DOHH2 (cell line): ENCODE data around the gene LHFPL6.

Source experiments
- H3F3A ChIP-seq: fragments of 200-600 bp; sonication (generic), shearing (Covaris generic); 2 replicates; pipeline ENCODE4 v1.6.0; 2016; ENCODE audit warnings: antibody characterized with exemption, mild to moderate bottlenecking; ENCODE audit not compliant: control insufficient read depth, insufficient read depth
- H3K27ac ChIP-seq: fragments of 200-600 bp; sonication (generic); 2 replicates; pipeline ENCODE4 v1.5.1; 2014; ENCODE audit warnings: low read depth, mild to moderate bottlenecking, low read length, moderate library complexity
- H3K27me3 ChIP-seq: fragments of 200-600 bp; sonication (generic); 2 replicates; pipeline ENCODE4 v1.6.1; 2014; ENCODE audit warnings: mild to moderate bottlenecking, low read length, mixed read lengths; ENCODE audit not compliant: control insufficient read depth
- H3K36me3 ChIP-seq: fragments of 200-600 bp; sonication (generic); 2 replicates; pipeline ENCODE4 v1.6.1; 2014; ENCODE audit warnings: mild to moderate bottlenecking, low read length, moderate library complexity, mixed read lengths; ENCODE audit not compliant: control insufficient read depth
- H3K4me1 ChIP-seq: fragments of 200-600 bp; sonication (generic); 2 replicates; pipeline ENCODE4 v1.6.1; 2014; ENCODE audit warnings: mild to moderate bottlenecking, low read length, mixed read lengths; ENCODE audit not compliant: control insufficient read depth
- H3K4me2 ChIP-seq: fragments of 200-600 bp; sonication (generic); 2 replicates; pipeline ENCODE4 v1.6.0; 2014; ENCODE audit warnings: mild to moderate bottlenecking, low read length, moderate library complexity
- H3K4me3 ChIP-seq: fragments of 200-600 bp; sonication (generic); 2 replicates; pipeline ENCODE4 v1.5.1; 2014; ENCODE audit warnings: mild to moderate bottlenecking, low read length, mixed read lengths
- H3K79me2 ChIP-seq: fragments of 200-600 bp; sonication (generic); 2 replicates; pipeline ENCODE4 v1.6.1; 2014; ENCODE audit warnings: mild to moderate bottlenecking, low read length, mixed read lengths; ENCODE audit not compliant: control insufficient read depth
- H3K9me2 ChIP-seq: fragments of 200-600 bp; sonication (generic); replicated peaks from 2 replicates; pipeline ENCODE4 v1.6.1; 2014; ENCODE audit warnings: mild to moderate bottlenecking, low read length, mixed read lengths; ENCODE audit not compliant: control insufficient read depth
- H3K9me3 ChIP-seq: fragments of 200-600 bp; sonication (generic); 2 replicates; pipeline ENCODE4 v1.6.1; 2014; ENCODE audit warnings: antibody characterized with exemption, low read length, mixed read lengths; ENCODE audit not compliant: control insufficient read depth, insufficient read depth
- H4K20me1 ChIP-seq: fragments of 200-600 bp; sonication (generic); 2 replicates; pipeline ENCODE4 v1.6.0; 2014; ENCODE audit warnings: low read depth, mild to moderate bottlenecking, antibody characterized with exemption, low read length, moderate library complexity; ENCODE audit not compliant: control insufficient read depth, insufficient read depth
- EZH2phosphoT487 ChIP-seq: fragments of 200-600 bp; sonication (generic); IDR thresholded peaks from 2 replicates; pipeline ENCODE4 v1.6.1; 2017; ENCODE audit warnings: borderline replicate concordance, mild to moderate bottlenecking, antibody characterized with exemption, low read length, moderate library complexity, mixed read lengths
- TF ChIP-seq, protein P1 (sequence below): fragments of 200-600 bp; sonication (generic); IDR thresholded peaks from one replicate; pipeline ENCODE4 v1.5.1; 2014; ENCODE audit warnings: antibody characterized with exemption, mild to moderate bottlenecking, low read depth, low read length; ENCODE audit not compliant: poor library complexity, severe bottlenecking

Gene LHFPL6

DNA sequence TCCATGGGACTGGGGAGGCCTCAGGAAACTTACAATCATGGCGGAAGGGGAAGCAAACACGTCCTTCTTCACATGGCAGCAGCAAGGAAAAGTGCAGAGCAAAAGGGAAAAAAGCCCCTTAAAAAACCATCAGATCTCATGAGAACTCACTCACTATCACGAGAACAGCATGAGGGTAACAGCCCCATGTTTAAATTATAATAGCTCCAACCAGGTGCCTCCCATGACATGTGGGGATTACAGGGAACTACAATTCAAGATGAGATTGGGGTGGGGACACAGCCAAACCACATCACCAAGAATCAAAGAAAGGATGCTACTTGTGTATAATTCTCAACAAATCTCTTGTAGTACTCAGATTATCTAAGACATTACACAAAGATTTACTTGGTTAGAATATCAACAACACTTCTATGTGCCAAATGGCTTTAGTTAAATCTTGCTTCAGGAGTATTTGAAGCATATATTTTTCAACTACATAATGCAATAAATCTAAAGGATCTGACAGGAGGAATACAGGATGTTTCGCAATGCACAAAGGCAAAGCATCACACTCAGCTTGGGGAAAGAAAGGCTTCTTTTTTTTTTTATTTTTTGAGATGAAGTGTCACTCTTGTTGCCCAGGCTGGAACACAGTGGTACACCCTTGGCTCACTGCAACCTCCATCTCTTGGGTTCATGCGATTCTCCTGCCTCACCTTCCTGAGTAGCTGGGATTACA is 180.0 kb downstream of the LHFPL6 start:
- H3K9me2 ChIP-seq: no peaks in the 10 kb centered on the region
- peaks cover 5% of the 10 kb centered on the region; the same call in 1 of the 2 replicates for H3K79me2 ChIP-seq
- no peak overlapping the region for H3K4me2 ChIP-seq
- H3K9me3 ChIP-seq: no peaks in the 10 kb centered on the region
- H3K4me3 ChIP-seq: no peak overlapping the region
- no peaks in the 10 kb centered on the region for H3K36me3 ChIP-seq
- no peaks in the 10 kb centered on the region for H4K20me1 ChIP-seq
- H3K27me3 ChIP-seq: no peaks in the 10 kb centered on the region
- H3F3A ChIP-seq: no peaks in the 10 kb centered on the region
- TF ChIP-seq, protein P1, sequence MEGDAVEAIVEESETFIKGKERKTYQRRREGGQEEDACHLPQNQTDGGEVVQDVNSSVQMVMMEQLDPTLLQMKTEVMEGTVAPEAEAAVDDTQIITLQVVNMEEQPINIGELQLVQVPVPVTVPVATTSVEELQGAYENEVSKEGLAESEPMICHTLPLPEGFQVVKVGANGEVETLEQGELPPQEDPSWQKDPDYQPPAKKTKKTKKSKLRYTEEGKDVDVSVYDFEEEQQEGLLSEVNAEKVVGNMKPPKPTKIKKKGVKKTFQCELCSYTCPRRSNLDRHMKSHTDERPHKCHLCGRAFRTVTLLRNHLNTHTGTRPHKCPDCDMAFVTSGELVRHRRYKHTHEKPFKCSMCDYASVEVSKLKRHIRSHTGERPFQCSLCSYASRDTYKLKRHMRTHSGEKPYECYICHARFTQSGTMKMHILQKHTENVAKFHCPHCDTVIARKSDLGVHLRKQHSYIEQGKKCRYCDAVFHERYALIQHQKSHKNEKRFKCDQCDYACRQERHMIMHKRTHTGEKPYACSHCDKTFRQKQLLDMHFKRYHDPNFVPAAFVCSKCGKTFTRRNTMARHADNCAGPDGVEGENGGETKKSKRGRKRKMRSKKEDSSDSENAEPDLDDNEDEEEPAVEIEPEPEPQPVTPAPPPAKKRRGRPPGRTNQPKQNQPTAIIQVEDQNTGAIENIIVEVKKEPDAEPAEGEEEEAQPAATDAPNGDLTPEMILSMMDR: no peak
- TF ChIP-seq EZH2phosphoT487: no peak
- no peak overlapping the region for H3K27ac ChIP-seq
- peaks cover 6% of the 10 kb centered on the region; the same call in 1 of the 2 replicates for H3K4me1 ChIP-seq

DNA sequence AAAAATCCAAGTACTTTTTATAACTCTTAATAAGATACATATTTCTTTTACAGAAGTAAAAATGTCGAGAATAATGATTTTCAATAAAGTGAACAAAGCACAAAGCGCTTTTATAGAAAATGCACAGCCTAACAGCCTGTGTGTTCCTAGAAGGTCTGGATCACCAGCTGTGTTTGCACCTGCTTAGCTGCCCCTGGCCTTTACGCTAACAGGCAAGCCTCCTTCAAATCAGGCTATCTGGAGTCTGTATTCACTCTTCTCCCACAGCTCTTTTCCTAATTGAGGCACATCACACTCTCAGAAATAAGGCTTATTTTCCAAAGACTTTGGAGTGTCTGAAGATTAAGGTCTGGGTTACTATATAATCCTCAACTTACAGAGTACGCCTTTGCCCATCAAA is 183.1 kb downstream of the LHFPL6 start:
- Histone ChIP-seq H3F3A (no peaks in the 10 kb centered on the region), H3K4me1 (peaks cover 4% of the 10 kb centered on the region), H3K4me2 (no peak overlapping the region), H3K27me3 (no peaks in the 10 kb centered on the region), H4K20me1 (no peaks in the 10 kb centered on the region), H3K36me3 (no peaks in the 10 kb centered on the region), H3K27ac (no peak overlapping the region), H3K9me2 (no peaks in the 10 kb centered on the region), H3K9me3 (no peaks in the 10 kb centered on the region), H3K4me3 (no peak overlapping the region), H3K79me2 (peaks cover 5% of the 10 kb centered on the region)
- TF ChIP-seq EZH2phosphoT487: no peak
- TF ChIP-seq, protein P1: no peak

DNA sequence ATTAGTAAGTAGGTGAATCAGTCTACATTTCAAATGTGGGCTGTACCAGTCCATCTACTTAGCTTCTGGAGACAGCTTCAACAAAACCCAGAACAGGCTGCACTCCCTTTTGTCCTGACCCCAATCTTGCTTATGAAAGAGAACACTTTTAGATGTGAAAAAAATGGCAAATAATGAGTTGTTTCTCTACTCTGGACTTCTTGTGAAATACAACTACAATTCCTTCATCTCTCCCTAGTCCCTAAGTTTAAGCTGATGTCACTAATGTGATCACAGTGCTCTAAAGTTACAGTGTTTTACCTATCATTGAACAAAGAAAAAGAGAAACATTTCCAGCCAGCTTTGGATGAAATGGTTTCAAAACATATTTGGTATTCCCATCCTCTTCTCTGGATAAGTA is 183.9 kb downstream of the LHFPL6 start:
- no peaks in the 10 kb centered on the region for H3K27me3 ChIP-seq
- no peaks in the 10 kb centered on the region for H3K36me3 ChIP-seq
- H3F3A ChIP-seq: no peaks in the 10 kb centered on the region
- no peaks in the 10 kb centered on the region for H3K9me2 ChIP-seq
- H3K4me1 ChIP-seq: peaks cover 12% of the 10 kb centered on the region
- no peak overlapping the region for H3K4me3 ChIP-seq
- TF ChIP-seq EZH2phosphoT487: no peak
- TF ChIP-seq, protein P1: no peak
- no peak overlapping the region for H3K4me2 ChIP-seq
- H4K20me1 ChIP-seq: no peaks in the 10 kb centered on the region
- H3K27ac ChIP-seq: no peak overlapping the region
- peaks cover 5% of the 10 kb centered on the region for H3K79me2 ChIP-seq
- no peaks in the 10 kb centered on the region for H3K9me3 ChIP-seq
